Fibroblast of skin of right quadriceps (primary cell): ENCODE data around the gene MREG.

Source experiments
- DNase-seq: peaks from one replicate; pipeline ENCODE4 v3.0.0-alpha.2; 2013

The MREG gene, protein sequence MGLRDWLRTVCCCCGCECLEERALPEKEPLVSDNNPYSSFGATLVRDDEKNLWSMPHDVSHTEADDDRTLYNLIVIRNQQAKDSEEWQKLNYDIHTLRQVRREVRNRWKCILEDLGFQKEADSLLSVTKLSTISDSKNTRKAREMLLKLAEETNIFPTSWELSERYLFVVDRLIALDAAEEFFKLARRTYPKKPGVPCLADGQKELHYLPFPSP

DNA sequence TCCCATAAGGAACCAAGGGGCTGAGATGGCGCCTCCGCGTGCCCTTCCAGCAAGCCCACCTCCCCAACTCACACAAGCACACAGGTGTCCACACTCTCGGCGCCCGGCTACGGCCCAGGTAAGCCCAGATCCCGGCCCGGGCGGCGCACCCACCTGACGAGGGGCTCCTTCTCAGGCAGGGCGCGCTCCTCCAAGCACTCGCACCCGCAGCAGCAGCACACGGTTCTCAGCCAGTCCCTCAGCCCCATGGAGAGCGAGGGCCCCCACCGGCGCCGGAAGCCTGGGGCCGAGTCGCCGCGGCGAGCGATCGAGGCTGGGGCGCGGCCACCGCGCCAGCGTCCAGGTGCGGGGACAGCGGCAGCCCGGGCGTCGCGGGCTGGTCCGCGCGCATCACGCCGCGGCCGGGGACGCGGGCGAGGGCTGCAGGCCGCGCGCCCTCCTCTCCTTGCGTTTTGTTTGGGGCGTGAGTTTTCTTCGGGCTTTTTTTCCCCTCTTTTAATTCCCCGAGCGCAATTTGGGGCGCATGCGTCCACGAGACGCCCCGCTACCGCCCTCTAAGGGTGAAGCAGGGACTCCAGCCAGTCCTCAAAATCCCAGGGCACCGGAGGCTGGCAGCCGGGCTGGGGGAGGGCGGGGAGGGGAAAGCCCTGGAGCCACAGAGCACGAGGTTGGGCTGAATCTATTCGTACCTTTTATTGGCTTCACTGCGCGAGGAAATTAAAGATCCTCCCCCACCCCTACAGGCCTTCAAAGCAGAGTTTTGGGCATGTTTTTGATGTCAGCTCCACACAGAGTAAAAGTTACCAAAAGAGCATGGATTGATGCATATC, at the start of gene MREG:
Gene MREG, minus strand, starts transcription at position 472 of the 830 bp plus-strand sequence. Its CDS starts 224 bp downstream, at position 248.
- DNase-seq = peak; percentile 78

DNA sequence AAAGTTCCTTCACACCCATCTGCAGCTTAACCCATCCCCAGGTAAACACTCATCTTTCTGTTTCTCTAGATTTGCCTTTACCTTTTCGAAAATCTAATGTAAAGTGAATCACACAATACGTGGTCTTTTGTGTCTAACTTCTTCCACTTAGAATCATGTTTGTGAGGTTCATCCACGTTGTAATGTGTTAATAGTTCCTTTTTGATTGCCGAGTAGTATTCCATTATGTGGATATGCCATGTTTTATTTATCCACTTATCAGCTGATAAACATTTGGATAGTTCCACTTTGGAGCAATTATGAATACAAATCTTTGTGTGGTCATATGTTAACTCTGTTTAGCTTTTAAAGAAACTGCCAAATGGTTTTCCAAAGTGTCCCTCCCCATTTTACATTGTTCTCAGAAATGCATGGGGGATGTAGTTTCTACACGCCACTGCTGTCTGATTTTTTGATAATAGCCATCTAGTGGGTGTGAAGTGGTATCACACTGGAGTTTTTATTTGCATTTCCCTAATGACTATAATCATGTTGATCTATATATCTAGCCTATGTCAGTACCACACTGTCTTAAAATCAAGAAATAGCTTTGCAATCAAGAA, 46.0 kb upstream of the MREG start:
- no peak for DNase-seq

DNA sequence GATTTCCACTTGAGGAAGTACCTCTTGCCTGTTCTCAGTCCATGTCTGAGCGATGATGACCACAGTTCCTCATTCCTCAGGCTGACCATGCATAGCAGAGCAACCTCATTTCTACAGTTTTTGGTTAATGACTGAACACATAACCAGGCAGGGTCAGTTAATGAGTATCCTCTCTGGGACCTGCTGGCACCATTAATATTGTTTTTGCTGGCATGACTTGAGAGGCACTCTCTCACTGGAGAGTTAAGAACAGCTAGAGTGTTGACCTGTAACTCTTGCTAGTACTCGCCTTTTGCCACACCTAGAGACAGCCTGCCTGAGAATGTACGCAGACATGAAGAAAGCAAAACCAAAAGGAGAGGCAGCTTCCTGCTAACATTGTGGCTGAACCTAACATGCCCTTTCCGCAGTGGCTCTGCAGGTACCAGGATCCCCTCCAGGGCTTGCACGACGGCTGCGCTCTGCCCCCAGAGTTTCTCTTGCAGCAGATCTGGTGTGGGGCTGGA, 44.4 kb upstream of the MREG start:
- peak; percentile 27 for DNase-seq

DNA sequence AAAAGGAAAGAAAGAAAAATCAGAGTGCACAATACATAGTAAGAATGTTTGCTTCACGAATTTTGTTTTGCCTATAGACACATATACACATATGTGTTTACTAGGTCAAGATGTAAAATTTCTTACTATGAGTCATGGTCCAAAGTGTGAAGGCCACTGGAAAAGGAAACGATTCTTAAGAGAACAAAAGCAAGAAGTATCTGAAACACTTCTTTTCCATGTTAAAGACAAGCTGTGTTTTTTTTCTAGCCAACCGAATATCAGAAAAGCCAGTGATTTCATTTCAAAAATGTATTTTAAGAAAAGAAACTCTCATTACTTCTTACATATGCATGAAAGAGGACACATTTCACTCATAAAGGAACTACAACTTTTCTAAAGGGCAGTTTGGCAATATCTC, 43.4 kb upstream of the MREG start:
- no peak for DNase-seq

DNA sequence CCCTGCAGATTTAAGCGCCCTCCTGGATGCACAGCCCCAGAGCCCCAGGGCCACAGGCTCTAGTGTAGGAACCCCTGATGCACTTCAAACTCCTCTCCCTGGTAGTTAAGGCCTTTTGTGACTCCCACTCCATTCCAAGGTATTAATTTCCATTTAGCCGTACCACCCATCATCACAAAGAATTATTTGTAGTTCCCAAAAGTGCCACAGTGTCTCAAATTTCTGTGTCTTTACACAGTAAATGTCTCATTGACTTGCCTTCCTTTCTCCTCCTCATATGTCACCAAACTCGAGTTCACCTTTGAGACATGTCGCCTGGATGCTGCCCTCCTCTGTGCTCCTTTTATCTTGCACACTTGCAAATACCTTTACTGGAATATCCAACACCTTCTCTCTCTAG, 42.3 kb upstream of the MREG start:
- DNase-seq = no peak

DNA sequence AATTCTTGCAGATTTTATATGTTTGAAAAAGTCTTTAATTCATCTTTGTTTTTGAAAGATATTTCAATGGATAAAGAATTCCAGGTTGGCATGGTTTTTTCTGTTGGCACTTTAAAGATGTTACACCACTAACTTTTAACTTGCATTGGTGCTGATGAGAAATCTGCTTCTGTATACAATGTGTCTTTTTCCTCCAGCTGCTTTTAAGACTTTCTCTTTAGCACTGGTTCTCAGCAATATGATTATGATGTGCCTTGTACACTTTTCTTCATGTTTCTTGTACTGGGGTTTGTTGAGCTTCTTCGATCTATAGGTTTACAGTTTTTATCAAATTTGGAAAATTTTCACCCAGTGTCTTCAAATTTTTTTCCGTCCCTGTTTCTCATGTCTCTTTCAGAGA, 39.1 kb upstream of the MREG start:
- no peak for DNase-seq

DNA sequence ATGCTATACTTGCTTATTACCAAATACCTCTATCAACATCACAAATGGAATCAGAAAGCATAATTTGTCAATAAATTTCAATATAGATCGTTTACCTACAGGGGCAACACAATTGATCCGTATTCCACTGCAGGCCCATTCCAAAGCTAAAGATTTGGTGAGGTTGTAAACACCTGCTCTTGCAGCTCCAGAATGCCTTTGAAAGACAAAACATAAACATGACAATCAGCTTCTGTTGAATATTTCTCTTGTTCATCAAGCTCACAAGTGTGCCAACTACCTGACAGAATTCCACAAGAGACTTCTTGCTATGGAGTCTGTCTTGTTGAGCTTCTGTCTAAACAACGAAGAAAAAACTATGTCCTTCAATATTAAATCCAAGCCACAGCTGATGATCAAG, 38.0 kb upstream of the MREG start:
- DNase-seq = no peak

DNA sequence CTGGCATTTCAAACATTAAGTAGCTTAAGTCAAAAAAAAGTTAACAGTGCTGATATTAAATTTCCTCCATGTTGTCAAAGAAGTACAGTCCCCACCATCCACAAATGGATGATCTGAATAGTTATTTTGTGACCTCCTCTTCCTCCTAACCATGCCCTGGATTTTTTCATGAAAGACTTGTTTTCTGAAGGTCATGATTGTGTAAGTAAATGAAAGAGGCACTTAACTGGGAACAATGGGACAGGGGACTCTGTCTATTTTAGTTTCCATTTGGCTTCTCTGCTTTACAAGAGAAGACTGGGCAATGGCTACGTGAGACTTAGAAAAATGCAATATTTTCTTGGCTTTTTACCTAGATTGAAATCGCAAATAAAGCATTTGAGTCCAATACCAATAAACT, 36.1 kb upstream of the MREG start:
- no peak for DNase-seq

DNA sequence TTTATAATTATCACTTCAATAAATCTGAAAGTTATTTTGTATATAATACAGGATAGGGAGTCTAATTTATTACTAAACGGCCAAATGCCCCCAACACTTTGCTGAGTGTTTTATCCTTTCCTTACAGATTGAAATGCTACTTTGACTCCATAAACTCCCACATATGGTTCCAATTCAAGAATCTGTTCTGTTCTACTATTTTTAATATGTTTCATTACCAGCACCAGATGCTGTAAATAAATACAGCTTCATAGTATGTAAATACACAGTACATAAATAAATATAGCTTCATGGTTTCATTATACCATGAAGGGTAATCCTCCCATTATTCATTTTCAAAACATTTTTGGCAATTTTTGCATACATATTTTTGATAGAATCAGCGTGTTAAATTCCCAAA, 34.0 kb upstream of the MREG start:
- DNase-seq = no peak

DNA sequence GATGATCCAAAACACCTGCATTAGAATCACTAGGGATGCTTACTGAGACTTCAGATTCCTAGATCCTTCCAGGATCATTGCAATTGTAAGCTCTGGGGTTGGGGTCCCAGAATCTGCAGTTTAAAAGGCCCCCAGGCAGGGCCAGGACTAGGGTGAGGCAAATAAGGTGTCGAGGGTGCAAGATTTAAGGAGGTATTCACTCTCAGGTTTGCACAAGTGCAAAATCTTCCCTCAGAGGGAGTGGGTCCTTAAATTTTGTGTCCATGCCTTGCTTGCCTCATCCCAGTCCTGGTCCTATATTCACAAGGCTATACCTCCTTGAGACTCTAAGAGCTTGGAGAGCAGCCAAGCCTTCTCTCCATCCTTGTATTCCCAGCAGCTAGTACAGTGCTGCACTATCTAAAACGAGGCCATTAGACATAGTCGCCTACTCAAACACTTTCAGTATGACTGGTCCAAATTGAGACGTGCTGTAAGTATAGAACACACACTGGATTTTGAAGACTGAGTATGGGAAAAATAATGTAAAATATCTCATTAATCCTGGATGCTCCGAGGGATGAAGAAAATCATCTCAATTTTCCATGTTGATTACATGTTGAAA, 31.6 kb upstream of the MREG start:
- no peak for DNase-seq

DNA sequence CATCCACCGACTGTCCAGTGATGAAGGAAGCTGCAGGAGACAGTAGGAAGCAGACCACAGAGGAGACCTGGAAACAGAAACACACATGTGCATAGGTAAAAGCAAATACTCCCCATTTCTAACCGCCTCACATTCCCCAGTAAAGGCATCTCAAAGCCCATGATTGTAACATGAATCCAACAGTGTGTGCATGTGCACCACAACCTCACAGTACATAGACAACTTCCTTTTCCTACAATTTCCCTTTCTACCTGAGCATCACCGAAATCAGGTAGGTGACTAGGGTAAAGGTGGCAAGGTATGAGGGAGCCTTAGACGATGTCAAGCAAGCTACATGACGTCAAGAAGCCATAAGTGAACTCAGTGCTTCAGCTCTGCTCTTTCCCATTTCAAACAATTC, 30.6 kb upstream of the MREG start:
- no peak for DNase-seq

DNA sequence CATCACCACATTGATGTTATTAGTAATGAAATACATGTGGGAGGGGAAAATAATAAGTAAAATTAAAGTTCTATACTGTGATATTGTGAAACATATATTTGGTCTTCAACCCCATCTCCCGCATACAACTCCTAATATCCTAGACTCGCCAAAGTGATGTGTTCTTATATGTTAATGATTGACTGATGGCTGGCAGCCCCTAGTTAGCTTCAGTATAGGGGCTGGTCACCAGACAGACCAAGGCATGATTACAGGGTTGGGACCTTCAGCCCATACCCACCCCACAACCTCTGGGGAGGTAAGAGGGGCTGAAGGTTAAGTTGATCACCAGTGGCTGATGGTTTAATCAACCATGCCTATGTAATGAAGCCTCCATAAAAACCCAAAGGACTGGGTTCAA, 28.1 kb upstream of the MREG start:
- no peak for DNase-seq

DNA sequence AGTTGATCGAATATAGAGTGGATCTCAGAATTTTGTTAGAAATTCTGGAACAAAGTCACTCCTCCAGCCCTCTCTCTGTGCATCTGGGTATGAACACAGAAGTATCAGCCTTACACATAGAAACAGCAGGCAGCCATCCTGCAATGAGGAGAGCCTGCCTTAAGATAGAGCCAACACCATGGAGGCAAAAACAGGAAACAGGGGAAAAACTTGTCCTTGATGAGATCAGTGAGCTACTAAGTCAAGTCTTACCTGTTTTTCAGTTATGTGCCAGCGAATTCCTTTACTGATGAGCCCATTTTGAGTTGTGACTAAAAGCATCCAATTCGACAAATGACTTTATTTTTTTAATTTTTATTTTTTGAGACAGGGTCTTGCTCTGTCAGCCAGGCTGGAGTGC, 26.6 kb upstream of the MREG start:
- DNase-seq = no peak

DNA sequence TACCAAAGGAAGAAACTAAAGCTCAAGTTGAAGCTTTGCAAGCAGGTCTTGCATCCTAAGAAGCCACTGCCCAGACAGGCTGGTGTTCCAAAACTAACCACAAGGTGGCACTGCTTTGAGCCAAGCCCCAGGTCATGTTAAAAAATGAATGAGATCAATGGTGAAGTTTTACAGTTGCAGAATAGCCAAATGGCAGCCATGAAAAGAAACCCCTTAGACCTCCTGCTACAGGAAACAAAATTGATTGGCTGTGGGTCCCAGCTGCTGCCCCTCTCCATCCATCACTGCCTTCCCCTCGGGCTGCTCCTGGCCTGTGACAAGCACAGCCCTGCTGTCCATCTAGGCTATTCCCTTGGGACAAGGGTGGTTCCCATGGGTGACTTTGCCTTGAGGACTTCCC, 20.7 kb upstream of the MREG start:
- peak; percentile 57 for DNase-seq

DNA sequence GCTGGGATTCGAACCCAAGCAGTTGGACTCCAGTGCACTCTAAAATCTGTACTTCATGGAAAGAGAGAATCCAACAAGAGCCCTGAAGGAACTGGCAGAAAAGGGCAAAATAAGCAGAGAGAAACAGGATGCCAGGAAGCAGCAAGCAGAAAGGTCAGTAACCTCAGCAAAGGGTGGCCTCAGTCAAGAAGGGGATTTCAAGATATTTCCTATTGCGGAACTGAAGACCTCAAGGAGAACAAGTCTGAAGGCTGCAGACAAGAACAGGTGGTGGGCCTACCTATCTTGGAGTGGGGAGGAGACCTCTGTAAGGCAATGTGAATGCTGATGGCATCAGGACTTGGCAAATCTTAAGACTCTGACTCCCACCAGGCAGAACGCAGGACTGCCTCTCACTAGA, 20.1 kb upstream of the MREG start:
- no peak for DNase-seq

DNA sequence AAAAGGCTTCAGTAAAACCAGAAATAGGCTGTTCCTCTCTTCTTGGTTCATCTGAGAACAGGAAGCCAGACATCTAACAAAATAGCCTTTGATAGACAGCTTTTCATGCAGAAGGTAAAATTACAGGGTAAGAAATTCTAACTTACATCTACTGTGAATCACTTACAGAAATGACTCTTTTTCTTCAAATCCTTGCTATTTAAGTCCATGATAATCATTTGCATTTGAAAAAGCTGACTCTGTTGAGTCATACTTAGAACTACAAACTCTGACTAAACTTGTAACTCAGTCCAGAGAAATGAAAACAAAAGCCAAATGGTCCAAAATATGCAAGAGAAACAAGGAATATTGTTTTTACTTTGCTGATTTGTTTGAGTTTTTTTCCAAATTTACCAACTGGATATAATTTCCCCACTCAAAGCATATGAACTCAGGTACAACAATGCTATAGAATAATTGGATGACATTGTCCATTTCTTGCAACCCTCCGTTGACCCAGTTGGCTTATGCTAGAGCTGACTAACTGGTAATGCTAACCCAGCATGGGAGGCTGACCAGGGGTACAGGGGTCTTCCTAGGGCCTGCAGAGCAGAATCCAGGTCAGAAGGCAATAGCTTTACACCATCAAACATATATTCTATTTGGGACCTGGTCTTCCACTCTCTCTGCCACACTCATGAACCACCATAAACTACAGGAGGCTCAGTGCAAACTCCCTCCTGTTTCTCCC, 18.8 kb upstream of the MREG start:
- peak; percentile 82 for DNase-seq

DNA sequence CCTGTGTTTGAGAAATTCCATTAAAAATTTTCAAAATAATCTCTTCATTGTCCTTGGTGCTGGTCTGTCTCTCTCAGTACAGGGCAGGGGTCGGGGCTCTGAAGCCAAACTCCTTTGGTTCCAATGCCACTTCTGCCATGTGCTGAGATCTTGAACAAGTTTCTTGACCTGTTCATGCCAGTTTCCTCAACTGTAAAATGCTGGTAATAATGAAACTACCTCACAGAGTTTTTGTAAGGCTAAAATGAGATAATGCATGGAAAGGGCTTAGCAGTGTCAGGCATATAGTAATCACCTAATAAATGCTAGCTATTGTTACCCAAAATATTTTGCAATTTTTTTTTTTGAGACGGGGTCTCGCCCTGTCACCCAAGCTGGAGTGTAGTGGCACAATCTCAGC, 16.9 kb upstream of the MREG start:
- DNase-seq = no peak

DNA sequence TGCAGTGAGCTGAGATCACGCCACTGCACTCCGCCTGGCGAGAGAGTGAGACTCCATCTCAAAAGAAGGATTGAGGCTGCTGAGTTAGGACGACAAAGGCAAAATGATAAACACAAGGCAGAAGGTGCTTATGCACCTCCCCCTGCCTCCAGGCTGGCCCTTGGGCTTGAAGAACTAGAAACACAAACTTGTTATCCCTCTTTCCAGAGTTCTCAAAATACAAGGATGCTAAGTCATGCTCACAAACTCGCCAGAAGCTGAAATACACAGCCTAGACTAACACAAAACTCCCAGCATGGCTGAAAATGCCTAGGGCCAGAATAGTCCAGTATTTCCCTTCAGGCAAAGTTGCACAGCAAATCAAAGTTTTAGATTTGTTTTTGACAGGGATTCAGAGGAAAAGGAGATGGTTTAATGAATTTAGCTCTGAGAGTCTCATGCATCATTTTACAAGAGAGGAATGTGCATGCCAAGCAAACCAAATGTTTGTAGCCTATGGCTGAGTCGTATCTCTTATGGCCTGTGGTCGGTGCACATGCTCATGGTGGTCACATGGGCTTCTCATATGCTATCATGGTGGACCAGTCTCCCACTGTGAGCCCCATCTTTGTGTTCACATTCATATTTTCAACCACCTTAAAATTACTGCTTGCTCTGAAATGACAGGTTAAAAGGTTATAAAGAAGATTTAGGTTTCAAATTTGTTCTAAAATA, 16.2 kb upstream of the MREG start:
- DNase-seq = peak; percentile 70

DNA sequence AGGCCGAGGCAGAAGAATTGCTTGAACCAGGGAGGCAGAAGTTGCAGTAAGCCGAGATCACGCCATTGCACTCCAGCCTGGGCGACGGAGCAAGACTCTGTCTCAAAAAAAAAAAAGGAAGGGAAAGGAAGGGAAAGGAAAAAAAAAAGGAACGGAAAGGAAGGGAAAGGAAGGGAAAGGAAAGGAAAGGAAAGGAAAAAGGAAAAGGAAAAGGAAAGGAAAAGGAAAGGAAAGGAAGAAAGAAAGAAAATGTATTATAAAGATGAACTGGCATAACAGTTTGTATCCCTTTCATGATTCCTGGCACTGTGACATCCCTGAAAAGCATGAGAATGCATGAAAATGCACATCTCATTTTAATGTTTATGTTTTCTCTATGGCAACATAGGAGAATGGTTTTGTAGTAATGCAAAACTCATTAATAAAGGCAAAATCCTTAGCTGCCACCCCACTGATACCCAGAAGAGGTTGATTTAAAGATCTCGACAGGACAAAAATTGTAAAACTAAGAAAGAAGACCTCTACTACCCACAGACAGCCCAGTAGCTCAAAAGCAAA, 11.5 kb upstream of the MREG start:
- no peak for DNase-seq

DNA sequence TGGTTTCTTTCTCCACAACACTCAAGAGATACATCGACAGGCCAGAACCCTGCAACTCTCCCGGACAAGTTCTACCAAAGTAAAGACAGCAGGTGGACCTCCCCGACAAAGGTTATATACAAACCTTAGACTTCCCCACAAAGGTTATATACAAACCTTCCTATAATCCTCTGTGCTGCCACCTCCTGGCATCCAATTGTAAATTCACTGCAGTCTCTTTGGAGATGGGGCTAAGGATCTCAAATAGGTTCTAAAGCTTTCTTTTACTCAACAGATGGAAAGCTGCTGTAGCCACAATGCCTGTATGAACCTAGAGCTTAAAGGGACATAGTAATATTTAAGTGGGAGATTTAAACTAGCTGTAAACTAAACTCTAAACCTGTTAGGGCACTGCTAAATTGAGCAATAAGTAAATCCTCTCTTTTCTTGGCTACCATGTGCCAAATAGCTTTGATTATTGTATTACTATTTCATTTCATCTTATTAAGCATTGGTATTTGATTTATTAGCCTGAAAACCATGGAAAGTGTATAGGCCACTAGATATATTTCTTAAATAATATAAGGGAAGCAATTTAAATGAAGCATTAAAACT, 9.8 kb upstream of the MREG start:
- peak; percentile 33 for DNase-seq

DNA sequence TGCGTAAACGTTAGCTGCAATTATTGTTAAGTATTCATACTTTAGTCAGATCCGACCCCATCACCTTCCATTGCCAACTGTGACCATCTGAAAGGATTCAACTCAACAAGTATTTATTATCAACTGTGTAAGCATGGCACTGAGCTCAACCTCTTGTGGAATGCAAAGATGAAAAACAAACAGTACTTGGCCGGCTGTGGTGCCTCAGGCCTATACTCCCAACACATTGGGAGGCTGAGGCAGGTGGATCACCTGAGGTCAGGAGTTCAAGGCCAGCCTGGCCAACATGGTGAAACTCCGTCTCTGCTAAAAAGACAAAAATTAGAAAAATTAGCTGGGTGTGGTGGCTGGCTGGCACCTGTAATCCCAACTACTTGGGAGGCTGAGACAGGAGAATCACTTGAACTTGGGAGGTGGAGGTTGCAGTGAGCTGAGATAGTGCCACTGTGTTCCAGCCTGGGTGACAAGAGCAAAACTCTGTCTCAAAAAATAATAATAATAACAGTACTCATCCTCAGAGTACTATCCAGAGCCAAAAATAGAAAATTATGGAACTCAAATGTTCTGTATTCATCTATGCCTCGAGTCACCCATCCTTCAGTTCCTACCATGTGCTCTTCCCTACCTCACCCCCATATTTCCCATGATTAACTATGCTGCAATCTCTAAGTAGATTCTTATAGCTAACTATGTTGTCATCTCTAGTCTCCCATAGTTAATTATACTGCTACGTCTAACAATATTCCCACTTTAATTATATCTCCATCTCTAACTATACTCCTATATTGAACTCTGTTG, 8.6 kb upstream of the MREG start:
- DNase-seq = no peak
